SJCRH30 (cell line): ENCODE results near the gene NKAIN4. TPM values are rescaled to one million over a fixed set of nuclear protein-coding genes. Genes with fewer than 3 reads are reported as not detected.
A peak's percentile ranks its signal among the peaks of the same experiment; 100 is the strongest.

Experiments
- DNase-seq, 2 experiments: peaks; one replicate each; pipeline ENCODE4 v3.0.0-alpha.2; 2015 to 2020
- H3K27ac ChIP-seq: fragments of 250-450 bp; sonication (Bioruptor Pico); 2 replicates; pipeline ENCODE4 v1.5.1; 2020; ENCODE audit warnings: mild to moderate bottlenecking, moderate library complexity
- H3K27me3 ChIP-seq: fragments of 250-450 bp; sonication (Bioruptor Pico); 2 replicates; pipeline ENCODE4 v1.5.1; 2020; ENCODE audit warnings: mild to moderate bottlenecking, moderate library complexity
- H3K36me3 ChIP-seq: fragments of 250-450 bp; sonication (Bioruptor Pico); 2 replicates; pipeline ENCODE4 v1.5.1; 2020; ENCODE audit warnings: mild to moderate bottlenecking, moderate library complexity
- H3K4me1 ChIP-seq: fragments of 250-450 bp; sonication (Bioruptor Pico); 2 replicates; pipeline ENCODE4 v1.5.1; 2020; ENCODE audit warnings: mild to moderate bottlenecking, moderate library complexity
- H3K4me3 ChIP-seq: fragments of 250-450 bp; sonication (Bioruptor Pico); 2 replicates; pipeline ENCODE4 v1.5.1; 2020; ENCODE audit warnings: mild to moderate bottlenecking, moderate library complexity
- H3K9me3 ChIP-seq: fragments of 250-450 bp; sonication (Bioruptor Pico); replicated peaks from 2 replicates; pipeline ENCODE4 v1.5.1; 2020; ENCODE audit warnings: mild to moderate bottlenecking, moderate library complexity
- total RNA-seq: library from RNA; depleted of rRNA; stranded (reverse); fragments of >200 nt; shearing (Covaris generic); gene quantifications from 2 replicates; pipeline ENCODE4 v1.2.3, GENCODE V29; 2014

The NKAIN4 gene
- total RNA-seq, 1 experiment from 2014 or later: 15.5 TPM

GRCh38 chr20:63272105-63273058 is 18.1 kb upstream of the NKAIN4 start, which contains the start of gene ARFGAP1:
Gene ARFGAP1, plus strand, starts transcription at chr20:63272813. Its CDS starts 2,768 bp downstream, at chr20:63275581.
- DNase-seq: peak; percentile 98
- H3K4me3 ChIP-seq: peak within 1 kb of the TSS; percentile 90
- H3K9me3 ChIP-seq: no peaks in the 10 kb centered on the region
- no peak within 1 kb of the TSS for H3K27ac ChIP-seq
- H3K4me1 ChIP-seq: peaks cover 48% of the 10 kb centered on the region
- H3K36me3 ChIP-seq: peaks cover 17% of the 10 kb centered on the region
- H3K27me3 ChIP-seq: no peaks in the 10 kb centered on the region

GRCh38 chr20:63270606-63271325 is 16.5 kb upstream of the NKAIN4 start:
- peaks cover 60% of the 10 kb centered on the region for H3K4me1 ChIP-seq
- peak in 1 of 2 experiments; percentile 68 for DNase-seq

GRCh38 chr20:63269724-63270123 is 15.5 kb upstream of the NKAIN4 start:
- Histone ChIP-seq H3K27me3 (no peaks in the 10 kb centered on the region; the same call in 1 of the 2 replicates), H3K27ac (no peak overlapping the region), H3K36me3 (no peaks in the 10 kb centered on the region), H3K4me3 (no peak overlapping the region), H3K4me1 (peaks cover 69% of the 10 kb centered on the region), H3K9me3 (no peaks in the 10 kb centered on the region)
- DNase-seq: no peak

More at GRCh38 chr20:63270606-63271325, 16.5 kb upstream of the NKAIN4 start:
- H3K9me3 ChIP-seq: no peaks in the 10 kb centered on the region
- H3K27ac ChIP-seq: no peak overlapping the region; the same call in 1 of the 2 replicates
- no peak overlapping the region for H3K4me3 ChIP-seq
- H3K27me3 ChIP-seq: no peaks in the 10 kb centered on the region
- peaks cover 1% of the 10 kb centered on the region for H3K36me3 ChIP-seq

GRCh38 chr20:63268671-63269439 is 14.6 kb upstream of the NKAIN4 start:
- DNase-seq: peak in 1 of 2 experiments; percentile 52
- H3K36me3 ChIP-seq: no peaks in the 10 kb centered on the region
- no peak overlapping the region for H3K27ac ChIP-seq
- no peaks in the 10 kb centered on the region for H3K9me3 ChIP-seq
- peaks cover 71% of the 10 kb centered on the region for H3K4me1 ChIP-seq
- peaks cover 7% of the 10 kb centered on the region for H3K27me3 ChIP-seq
- H3K4me3 ChIP-seq: peak overlapping the region; percentile 0; the same call in 1 of the 2 replicates

- DNase-seq: no peak
- Histone ChIP-seq H3K27me3 (peaks cover 13% of the 10 kb centered on the region), H3K4me3 (peak overlapping the region; percentile 0; the same call in 1 of the 2 replicates), H3K4me1 (peaks cover 66% of the 10 kb centered on the region), H3K36me3 (no peaks in the 10 kb centered on the region), H3K9me3 (no peaks in the 10 kb centered on the region), H3K27ac (no peak overlapping the region)
Observed at GRCh38 chr20:63268256-63268655, 14.0 kb upstream of the NKAIN4 start.

- peak; percentile 77 to 82 for DNase-seq
- no peak overlapping the region for H3K4me3 ChIP-seq
- no peaks in the 10 kb centered on the region for H3K36me3 ChIP-seq
- H3K27me3 ChIP-seq: peaks cover 17% of the 10 kb centered on the region
- H3K27ac ChIP-seq: no peak overlapping the region
- no peaks in the 10 kb centered on the region for H3K9me3 ChIP-seq
- H3K4me1 ChIP-seq: peaks cover 66% of the 10 kb centered on the region
Observed at GRCh38 chr20:63267691-63268090, 13.4 kb upstream of the NKAIN4 start.

GRCh38 chr20:63265891-63266515 is 11.7 kb upstream of the NKAIN4 start:
- DNase-seq: peak; percentile 89 to 94
- Histone ChIP-seq H3K9me3 (no peaks in the 10 kb centered on the region), H3K27me3 (peaks cover 28% of the 10 kb centered on the region), H3K4me3 (no peak overlapping the region), H3K36me3 (no peaks in the 10 kb centered on the region), H3K4me1 (peaks cover 64% of the 10 kb centered on the region), H3K27ac (no peak overlapping the region)

GRCh38 chr20:63264519-63264918 is 10.3 kb upstream of the NKAIN4 start:
- no peak overlapping the region for H3K4me3 ChIP-seq
- H3K36me3 ChIP-seq: no peaks in the 10 kb centered on the region
- peaks cover 60% of the 10 kb centered on the region for H3K4me1 ChIP-seq
- DNase-seq: peak in 1 of 2 experiments; percentile 56
- no peak overlapping the region for H3K27ac ChIP-seq
- H3K9me3 ChIP-seq: no peaks in the 10 kb centered on the region
- peaks cover 43% of the 10 kb centered on the region for H3K27me3 ChIP-seq

- Histone ChIP-seq H3K9me3 (no peaks in the 10 kb centered on the region), H3K36me3 (no peaks in the 10 kb centered on the region), H3K27ac (no peak overlapping the region), H3K4me3 (no peak overlapping the region), H3K4me1 (peaks cover 57% of the 10 kb centered on the region), H3K27me3 (peaks cover 48% of the 10 kb centered on the region)
- DNase-seq: no peak
Observed at GRCh38 chr20:63264000-63264399, 9.7 kb upstream of the NKAIN4 start.

GRCh38 chr20:63262836-63263235 is 8.6 kb upstream of the NKAIN4 start:
- no peaks in the 10 kb centered on the region for H3K36me3 ChIP-seq
- H3K4me3 ChIP-seq: no peak overlapping the region
- H3K9me3 ChIP-seq: no peaks in the 10 kb centered on the region
- no peak for DNase-seq
- peaks cover 46% of the 10 kb centered on the region for H3K4me1 ChIP-seq
- H3K27me3 ChIP-seq: peaks cover 60% of the 10 kb centered on the region
- no peak overlapping the region for H3K27ac ChIP-seq

GRCh38 chr20:63261795-63262528 is 7.7 kb upstream of the NKAIN4 start:
- Histone ChIP-seq H3K36me3 (no peaks in the 10 kb centered on the region), H3K27me3 (peaks cover 60% of the 10 kb centered on the region), H3K27ac (no peak overlapping the region), H3K4me3 (no peak overlapping the region), H3K4me1 (peaks cover 37% of the 10 kb centered on the region), H3K9me3 (no peaks in the 10 kb centered on the region)
- DNase-seq: no peak

GRCh38 chr20:63261060-63261794 is 7.0 kb upstream of the NKAIN4 start:
- Histone ChIP-seq H3K27ac (no peak overlapping the region), H3K4me1 (peaks cover 33% of the 10 kb centered on the region), H3K36me3 (no peaks in the 10 kb centered on the region), H3K27me3 (peaks cover 68% of the 10 kb centered on the region), H3K4me3 (no peak overlapping the region), H3K9me3 (no peaks in the 10 kb centered on the region)
- DNase-seq: peak in 1 of 2 experiments; percentile 62

GRCh38 chr20:63260521-63260920 is 6.3 kb upstream of the NKAIN4 start:
- Histone ChIP-seq H3K4me1 (peaks cover 26% of the 10 kb centered on the region), H3K27me3 (peaks cover 75% of the 10 kb centered on the region), H3K36me3 (no peaks in the 10 kb centered on the region), H3K27ac (no peak overlapping the region), H3K4me3 (no peak overlapping the region), H3K9me3 (no peaks in the 10 kb centered on the region)
- no peak for DNase-seq
